ENCODE measurements around the gene NDUFAF7. TPM values are rescaled to one million over a fixed set of nuclear protein-coding genes. Genes with fewer than 3 reads are reported as not detected.
"Not testable (repeated sequence)": the region's sequence is repeated elsewhere in the genome, so short reads cannot be mapped to it uniquely, and the experiment has no call there.

NDUFAF7 gene
- total RNA-seq, 1 donor = 11.1 TPM

- H3K4me3 ChIP-seq (ENCODE audit: low read depth, low read length) = no peak overlapping the region
- no peak for TF ChIP-seq CTCF (IDR thresholded peaks at IDR 0.05; ENCODE audit: insufficient read depth, low read length)
- DNase-seq (ENCODE audit: low read depth) = no peak
These were observed 50.5 kb downstream of the NDUFAF7 start for GRCh38 chr2:37281916-37282315.

- DNase-seq (ENCODE audit: low read depth) = peak; percentile 70
- TF ChIP-seq CTCF (IDR thresholded peaks at IDR 0.05; ENCODE audit: insufficient read depth, low read length) = no peak
- H3K4me3 ChIP-seq (ENCODE audit: low read depth, low read length) = no peak overlapping the region
These were observed 51.3 kb downstream of the NDUFAF7 start for GRCh38 chr2:37282746-37283145.

GRCh38 chr2:37283207-37283606 lies 51.7 kb downstream of the NDUFAF7 start:
- peak; percentile 95 for DNase-seq (ENCODE audit: low read depth)
- no peak overlapping the region for H3K4me3 ChIP-seq (ENCODE audit: low read depth, low read length)
- TF ChIP-seq CTCF (IDR thresholded peaks at IDR 0.05; ENCODE audit: insufficient read depth, low read length) = no peak

GRCh38 chr2:37284381-37284780 lies 52.9 kb downstream of the NDUFAF7 start:
- DNase-seq (ENCODE audit: low read depth) = peak; percentile 55
- H3K4me3 ChIP-seq (ENCODE audit: low read depth, low read length) = no peak overlapping the region
- no peak for TF ChIP-seq CTCF (IDR thresholded peaks at IDR 0.05; ENCODE audit: insufficient read depth, low read length)

GRCh38 chr2:37287966-37288365 lies 56.5 kb downstream of the NDUFAF7 start:
- no peak overlapping the region for H3K4me3 ChIP-seq (ENCODE audit: low read depth, low read length)
- TF ChIP-seq CTCF (IDR thresholded peaks at IDR 0.05; ENCODE audit: insufficient read depth, low read length) = no peak
- DNase-seq (ENCODE audit: low read depth) = no peak

GRCh38 chr2:37291680-37292079 lies 60.2 kb downstream of the NDUFAF7 start:
- H3K4me3 ChIP-seq (ENCODE audit: low read depth, low read length) = no peak overlapping the region
- DNase-seq (ENCODE audit: low read depth) = no peak
- TF ChIP-seq CTCF (IDR thresholded peaks at IDR 0.05; ENCODE audit: insufficient read depth, low read length) = no peak

GRCh38 chr2:37294858-37295257 lies 63.4 kb downstream of the NDUFAF7 start:
- DNase-seq (ENCODE audit: low read depth); H3K4me3 ChIP-seq (ENCODE audit: low read depth, low read length): not testable (repeated sequence)

Data from fibroblast of the aortic adventitia (primary cell).